Ovary (tissue), 1 donor: ENCODE data around the gene LYRM4.

Source experiments
- EP300 ChIP-seq: sonication (generic); formaldehyde crosslinking; IDR thresholded peaks from one replicate; pipeline ENCODE4 v1.6.1; 2017; ENCODE audit warnings: antibody characterized with exemption
- POLR2A ChIP-seq: fragments of 450-650 bp; IDR thresholded peaks from one replicate; pipeline ENCODE4 v1.6.1; 2017; ENCODE audit warnings: antibody characterized with exemption, mild to moderate bottlenecking, moderate library complexity

- TF ChIP-seq POLR2A (no peak), EP300 (no peak)
Observed at GRCh38 chr6:5274231-5274630, 13.5 kb upstream of the LYRM4 start.
